Measurements from ENCODE around the gene PPIP5K1.
"Not testable (repeated sequence)": the region's sequence is repeated elsewhere in the genome, so short reads cannot be mapped to it uniquely, and the experiment has no call there.

- TF ChIP-seq, protein P1, sequence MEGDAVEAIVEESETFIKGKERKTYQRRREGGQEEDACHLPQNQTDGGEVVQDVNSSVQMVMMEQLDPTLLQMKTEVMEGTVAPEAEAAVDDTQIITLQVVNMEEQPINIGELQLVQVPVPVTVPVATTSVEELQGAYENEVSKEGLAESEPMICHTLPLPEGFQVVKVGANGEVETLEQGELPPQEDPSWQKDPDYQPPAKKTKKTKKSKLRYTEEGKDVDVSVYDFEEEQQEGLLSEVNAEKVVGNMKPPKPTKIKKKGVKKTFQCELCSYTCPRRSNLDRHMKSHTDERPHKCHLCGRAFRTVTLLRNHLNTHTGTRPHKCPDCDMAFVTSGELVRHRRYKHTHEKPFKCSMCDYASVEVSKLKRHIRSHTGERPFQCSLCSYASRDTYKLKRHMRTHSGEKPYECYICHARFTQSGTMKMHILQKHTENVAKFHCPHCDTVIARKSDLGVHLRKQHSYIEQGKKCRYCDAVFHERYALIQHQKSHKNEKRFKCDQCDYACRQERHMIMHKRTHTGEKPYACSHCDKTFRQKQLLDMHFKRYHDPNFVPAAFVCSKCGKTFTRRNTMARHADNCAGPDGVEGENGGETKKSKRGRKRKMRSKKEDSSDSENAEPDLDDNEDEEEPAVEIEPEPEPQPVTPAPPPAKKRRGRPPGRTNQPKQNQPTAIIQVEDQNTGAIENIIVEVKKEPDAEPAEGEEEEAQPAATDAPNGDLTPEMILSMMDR (IDR thresholded peaks at IDR 0.05): not testable (repeated sequence)
- not testable (repeated sequence) for TF ChIP-seq EP300, POLR2A (IDR thresholded peaks at IDR 0.05)
These were observed 57.2 kb downstream of the PPIP5K1 start for GRCh38 chr15:43532826-43533225.

Measured in ovary (tissue), 3 donors.